ENCODE data around the gene CFAP44.

Gene CFAP44

DNA sequence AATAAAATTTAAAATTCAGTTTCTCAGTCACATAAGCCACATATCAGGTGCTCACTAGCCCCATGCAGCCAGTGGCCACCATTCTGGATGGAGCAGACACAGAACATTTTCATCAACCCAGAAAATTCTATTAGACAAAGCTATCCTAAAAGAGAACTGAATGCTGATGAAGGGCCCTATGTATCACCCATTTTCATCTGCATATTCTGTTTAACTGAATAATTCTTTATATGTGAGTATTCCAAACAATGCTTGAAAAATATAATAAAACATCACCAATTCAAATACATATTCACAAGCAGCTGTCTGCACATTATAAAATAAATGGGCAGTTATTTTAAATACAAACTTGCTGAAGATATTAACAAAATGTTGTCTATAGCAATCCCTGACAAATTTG is 14.2 kb upstream of the CFAP44 start:
- Histone ChIP-seq H3K4me3 (ENCODE audit: low read depth, low read length) (no peak overlapping the region), H3K36me3 (ENCODE audit: control insufficient read depth, insufficient read depth, low read length) (no peaks in the 10 kb centered on the region), H3K79me2 (no peaks in the 10 kb centered on the region), H3K4me2 (ENCODE audit: low read length) (no peak overlapping the region), H3K4me1 (no peaks in the 10 kb centered on the region), H3K27me3 (ENCODE audit: control insufficient read depth, insufficient read depth, low read length) (no peaks in the 10 kb centered on the region), H2AFZ (no peak overlapping the region), H3K9ac (no peak overlapping the region), H3K27ac (no peak overlapping the region), H3K9me3 (ENCODE audit: control insufficient read depth, low read length) (no peaks in the 10 kb centered on the region)
- TF ChIP-seq, protein P1, sequence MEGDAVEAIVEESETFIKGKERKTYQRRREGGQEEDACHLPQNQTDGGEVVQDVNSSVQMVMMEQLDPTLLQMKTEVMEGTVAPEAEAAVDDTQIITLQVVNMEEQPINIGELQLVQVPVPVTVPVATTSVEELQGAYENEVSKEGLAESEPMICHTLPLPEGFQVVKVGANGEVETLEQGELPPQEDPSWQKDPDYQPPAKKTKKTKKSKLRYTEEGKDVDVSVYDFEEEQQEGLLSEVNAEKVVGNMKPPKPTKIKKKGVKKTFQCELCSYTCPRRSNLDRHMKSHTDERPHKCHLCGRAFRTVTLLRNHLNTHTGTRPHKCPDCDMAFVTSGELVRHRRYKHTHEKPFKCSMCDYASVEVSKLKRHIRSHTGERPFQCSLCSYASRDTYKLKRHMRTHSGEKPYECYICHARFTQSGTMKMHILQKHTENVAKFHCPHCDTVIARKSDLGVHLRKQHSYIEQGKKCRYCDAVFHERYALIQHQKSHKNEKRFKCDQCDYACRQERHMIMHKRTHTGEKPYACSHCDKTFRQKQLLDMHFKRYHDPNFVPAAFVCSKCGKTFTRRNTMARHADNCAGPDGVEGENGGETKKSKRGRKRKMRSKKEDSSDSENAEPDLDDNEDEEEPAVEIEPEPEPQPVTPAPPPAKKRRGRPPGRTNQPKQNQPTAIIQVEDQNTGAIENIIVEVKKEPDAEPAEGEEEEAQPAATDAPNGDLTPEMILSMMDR (IDR thresholded peaks at IDR 0.05), result no peak

DNA sequence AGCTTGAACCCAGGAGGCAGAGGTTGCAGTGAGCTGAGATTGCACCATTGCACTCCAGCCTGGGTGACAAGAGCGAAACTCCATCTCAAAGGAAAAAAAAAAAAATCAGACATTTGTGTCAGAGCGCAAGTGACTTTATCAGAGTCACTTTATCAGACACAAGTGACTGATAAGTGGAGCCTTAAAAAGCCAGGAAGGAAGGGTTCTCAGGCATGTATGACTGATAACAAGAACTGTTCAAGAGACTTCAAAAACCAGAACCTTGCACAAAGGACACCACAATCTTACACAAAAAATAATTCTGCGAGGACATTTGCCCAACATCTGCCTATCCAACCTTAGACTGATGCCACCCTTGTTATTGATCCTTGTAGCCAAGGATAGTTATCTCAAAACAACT is 13.3 kb upstream of the CFAP44 start:
- Histone ChIP-seq H3K4me1 (no peaks in the 10 kb centered on the region), H3K27ac (no peak overlapping the region), H3K9ac (no peak overlapping the region), H3K9me3 (ENCODE audit: control insufficient read depth, low read length) (no peaks in the 10 kb centered on the region), H3K36me3 (ENCODE audit: control insufficient read depth, insufficient read depth, low read length) (no peaks in the 10 kb centered on the region), H2AFZ (no peak overlapping the region), H3K79me2 (no peaks in the 10 kb centered on the region), H3K4me3 (ENCODE audit: low read depth, low read length) (no peak overlapping the region), H3K27me3 (ENCODE audit: control insufficient read depth, insufficient read depth, low read length) (no peaks in the 10 kb centered on the region), H3K4me2 (ENCODE audit: low read length) (no peak overlapping the region)
- TF ChIP-seq, protein P1 (IDR thresholded peaks at IDR 0.05), result no peak

DNA sequence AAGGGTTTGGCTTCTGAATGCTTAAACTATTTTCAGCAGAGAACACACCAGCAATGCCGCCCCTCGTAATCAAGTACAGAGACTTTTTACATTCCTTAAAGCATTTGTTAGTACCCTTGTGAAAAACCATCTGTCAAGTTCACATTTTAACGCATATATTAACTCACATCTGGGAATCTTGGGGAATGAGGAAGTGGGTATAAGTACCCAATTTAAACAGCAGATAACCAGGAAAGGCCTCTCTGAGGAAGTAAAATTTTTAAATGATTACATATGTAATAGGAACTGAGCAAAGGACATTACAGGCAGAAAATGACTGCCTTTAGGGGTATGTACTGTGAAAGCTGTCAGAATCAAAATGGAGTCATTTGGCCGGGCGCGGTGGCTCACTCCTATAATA is 12.8 kb upstream of the CFAP44 start:
- Histone ChIP-seq H3K9me3 (ENCODE audit: control insufficient read depth, low read length) (no peaks in the 10 kb centered on the region), H3K27me3 (ENCODE audit: control insufficient read depth, insufficient read depth, low read length) (no peaks in the 10 kb centered on the region)
- TF ChIP-seq, protein P1 (IDR thresholded peaks at IDR 0.05), result no peak

DNA sequence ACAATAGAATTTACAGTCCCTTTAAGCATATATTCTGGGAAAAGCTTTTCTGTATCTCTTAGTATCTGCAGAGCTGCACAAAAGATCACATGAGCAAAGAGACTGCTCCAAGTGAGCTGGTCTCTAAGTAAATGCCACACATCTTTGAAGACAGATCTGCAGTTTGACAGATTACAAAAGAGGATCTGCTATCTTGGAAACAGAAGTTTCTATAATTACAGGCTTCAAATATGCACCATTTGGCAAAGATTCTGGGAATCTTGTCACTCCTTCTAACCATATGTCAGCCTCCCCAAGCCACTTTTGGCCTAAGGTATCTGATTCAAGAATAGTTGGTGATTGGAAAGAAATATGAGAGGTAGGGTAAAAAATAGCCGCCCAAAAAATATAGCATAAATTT is 9.6 kb upstream of the CFAP44 start:
- Histone ChIP-seq H3K9ac (no peak overlapping the region), H3K4me1 (no peaks in the 10 kb centered on the region)

More for the DNA sequence above, 12.8 kb upstream of the CFAP44 start:
- Histone ChIP-seq H2AFZ (no peak overlapping the region), H3K36me3 (ENCODE audit: control insufficient read depth, insufficient read depth, low read length) (no peaks in the 10 kb centered on the region), H3K4me2 (ENCODE audit: low read length) (no peak overlapping the region), H3K27ac (no peak overlapping the region), H3K4me3 (ENCODE audit: low read depth, low read length) (no peak overlapping the region), H3K9ac (no peak overlapping the region), H3K4me1 (no peaks in the 10 kb centered on the region), H3K79me2 (no peaks in the 10 kb centered on the region)

DNA sequence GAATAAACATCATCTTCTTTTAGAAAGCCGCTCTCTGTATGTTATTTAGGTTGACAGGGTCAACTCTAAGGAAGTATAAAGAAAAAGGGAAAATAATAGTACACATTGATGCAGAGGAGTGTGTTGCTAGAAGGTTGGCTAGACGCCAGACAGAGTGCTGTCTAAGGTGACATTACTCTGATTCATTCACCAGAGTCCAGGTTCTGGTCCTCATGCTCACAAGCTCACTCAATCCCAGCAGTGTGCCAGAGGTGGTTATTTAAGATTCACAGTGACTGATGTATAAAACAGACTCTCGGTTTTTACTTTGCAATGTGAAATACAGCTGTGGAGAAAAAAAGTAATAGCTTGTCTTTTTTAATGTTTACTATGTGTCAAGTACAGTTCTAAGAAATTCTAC is 1.7 kb downstream of the CFAP44 start:
- no peak overlapping the region for H3K9ac ChIP-seq
- no peaks in the 10 kb centered on the region for H3K27me3 ChIP-seq (ENCODE audit: control insufficient read depth, insufficient read depth, low read length)
- H3K36me3 ChIP-seq (ENCODE audit: control insufficient read depth, insufficient read depth, low read length), result no peaks in the 10 kb centered on the region
- H3K4me1 ChIP-seq, result no peaks in the 10 kb centered on the region
- H3K9me3 ChIP-seq (ENCODE audit: control insufficient read depth, low read length), result no peaks in the 10 kb centered on the region
- H3K27ac ChIP-seq, result no peak overlapping the region
- no peak overlapping the region for H2AFZ ChIP-seq
- no peak overlapping the region for H3K4me3 ChIP-seq (ENCODE audit: low read depth, low read length)
- TF ChIP-seq, protein P1 (IDR thresholded peaks at IDR 0.05), result no peak
- H3K79me2 ChIP-seq, result no peaks in the 10 kb centered on the region
- H3K4me2 ChIP-seq (ENCODE audit: low read length), result no peak overlapping the region

More for the DNA sequence above, 9.6 kb upstream of the CFAP44 start:
- Histone ChIP-seq H3K4me3 (ENCODE audit: low read depth, low read length) (no peak overlapping the region), H3K9me3 (ENCODE audit: control insufficient read depth, low read length) (no peaks in the 10 kb centered on the region), H2AFZ (no peak overlapping the region), H3K79me2 (no peaks in the 10 kb centered on the region), H3K36me3 (ENCODE audit: control insufficient read depth, insufficient read depth, low read length) (no peaks in the 10 kb centered on the region), H3K27ac (no peak overlapping the region), H3K27me3 (ENCODE audit: control insufficient read depth, insufficient read depth, low read length) (no peaks in the 10 kb centered on the region), H3K4me2 (ENCODE audit: low read length) (no peak overlapping the region)
- TF ChIP-seq, protein P1 (IDR thresholded peaks at IDR 0.05), result no peak
